Raji (cell line): ENCODE results near the gene ALOX5AP.

ENCODE experiments used
- POLR2A ChIP-seq: IDR thresholded peaks from 2 replicates; pipeline ENCODE4 v1.6.1; 2011; ENCODE audit warnings: low read depth, low read length, control low read depth; ENCODE audit not compliant: insufficient read depth

The ALOX5AP gene

DNA sequence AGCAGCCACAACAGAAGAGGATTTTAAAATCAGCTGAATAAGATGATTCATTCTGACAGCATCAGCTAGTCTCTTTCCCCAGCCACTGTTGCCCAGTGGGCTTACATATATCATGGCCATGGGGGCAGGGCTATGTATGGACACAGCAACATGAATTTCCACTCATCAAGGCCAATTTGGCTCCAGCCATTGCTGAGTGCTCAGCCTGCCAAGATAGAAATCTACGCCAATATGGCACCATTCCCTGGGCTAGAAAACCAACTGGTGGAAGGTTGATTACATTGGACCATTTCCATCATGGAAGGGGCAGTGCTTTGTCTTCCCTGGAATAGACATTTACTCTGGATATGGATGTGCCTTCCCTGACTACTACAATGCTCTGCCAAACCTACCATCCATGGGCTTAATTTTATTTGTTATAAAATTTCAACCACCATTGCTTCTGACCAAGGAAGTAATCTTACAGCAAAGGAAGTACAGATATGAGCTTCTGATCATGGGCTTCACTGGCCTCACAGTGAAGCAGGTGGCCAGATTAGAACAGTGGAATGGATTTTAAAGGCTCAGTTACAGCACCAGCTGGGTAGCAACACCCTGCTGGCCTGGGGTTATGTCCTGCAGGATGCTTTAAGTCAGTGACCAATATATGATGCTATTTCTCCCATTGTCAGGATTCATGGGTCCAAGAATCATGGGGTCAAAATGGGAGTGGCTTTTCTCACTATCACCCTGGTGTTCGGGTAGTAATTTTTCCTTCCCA is 9.8 kb upstream of the ALOX5AP start:
- no peak for TF ChIP-seq POLR2A

- TF ChIP-seq POLR2A, result no peak
Measured at GRCh38 chr13:30726192-30726591, 9.2 kb upstream of the ALOX5AP start.

DNA sequence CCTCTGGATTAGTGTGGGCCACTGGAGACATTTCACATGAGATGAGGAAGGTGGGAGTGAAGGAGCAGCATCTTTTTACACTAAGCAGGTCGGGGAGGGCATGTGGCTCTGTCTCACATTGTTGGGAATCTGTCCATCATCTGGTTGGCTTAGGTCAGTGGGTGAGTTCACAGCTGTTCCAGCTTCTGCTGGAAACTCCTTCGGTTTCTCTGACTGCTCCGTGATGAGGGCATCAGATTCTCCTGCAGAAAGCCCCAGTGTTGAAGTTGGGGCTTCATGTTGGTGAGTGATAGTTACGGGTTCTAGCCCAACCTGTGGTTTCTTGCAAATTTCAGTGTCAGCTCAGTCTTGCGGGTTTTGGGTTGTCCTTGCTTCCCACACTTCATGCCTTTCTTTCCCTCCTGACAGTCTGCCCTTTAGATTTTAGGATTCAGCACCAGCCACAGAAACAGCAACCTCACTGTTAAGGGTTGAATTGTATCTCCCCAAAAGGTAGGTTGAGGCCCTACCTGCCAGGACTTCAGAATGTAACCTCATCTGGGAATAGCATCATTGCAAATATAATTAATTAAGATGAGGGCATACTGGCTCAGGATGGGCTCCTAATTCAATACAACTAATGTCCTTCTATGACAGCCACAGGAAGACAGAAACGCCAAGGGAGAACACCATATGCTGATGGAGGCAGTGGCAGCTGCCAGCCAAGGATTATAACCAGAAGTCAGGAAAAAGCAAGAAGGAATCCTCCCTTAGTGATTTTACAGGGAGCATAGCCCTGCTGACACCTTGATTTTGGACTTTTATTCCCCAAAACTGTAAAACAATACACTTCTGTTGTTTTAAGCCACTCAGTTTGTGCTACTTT is 7.6 kb upstream of the ALOX5AP start:
- no peak for TF ChIP-seq POLR2A

DNA sequence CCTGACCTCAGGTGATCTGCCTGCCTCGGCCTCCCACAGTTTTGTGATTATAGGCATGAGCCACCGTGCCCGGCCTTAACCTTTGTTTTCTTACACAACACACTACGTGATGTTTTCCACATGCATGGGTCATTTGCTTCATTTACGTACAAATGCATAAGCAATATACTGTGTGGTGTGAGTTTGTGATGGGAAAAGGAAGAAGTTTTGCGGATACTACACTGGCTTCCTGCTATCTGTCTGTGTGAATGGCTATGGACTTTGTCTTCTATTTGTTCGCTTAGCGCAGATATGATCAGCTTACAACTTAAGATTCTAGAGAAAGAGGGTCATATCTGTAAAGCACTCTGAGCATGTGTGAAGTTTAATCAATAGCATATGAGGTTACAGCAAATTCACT is 5.5 kb upstream of the ALOX5AP start:
- TF ChIP-seq POLR2A, result no peak

DNA sequence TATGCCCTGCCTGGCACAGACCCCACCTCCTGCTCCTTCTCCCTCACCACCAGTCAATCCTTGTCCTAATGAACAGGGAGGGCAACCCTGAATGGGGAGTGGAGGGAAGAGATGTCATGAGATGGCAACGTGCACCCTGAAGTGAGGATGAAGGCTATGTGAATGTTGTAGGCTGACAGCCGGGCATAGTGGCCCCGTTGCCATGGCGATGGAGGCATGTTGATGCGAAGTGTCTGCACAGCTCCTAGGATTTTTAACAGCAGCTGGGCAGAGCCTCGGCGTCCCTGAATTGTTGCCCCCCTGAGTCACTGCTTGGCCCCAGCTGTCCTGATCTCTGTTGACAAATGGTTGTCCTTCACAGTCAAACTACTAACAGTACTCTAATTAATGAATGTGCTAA is 4.8 kb upstream of the ALOX5AP start:
- TF ChIP-seq POLR2A, result no peak

- no peak for TF ChIP-seq POLR2A
Measured at GRCh38 chr13:30731361-30732045, 3.8 kb upstream of the ALOX5AP start.

GRCh38 chr13:30732046-30732390 is 3.3 kb upstream of the ALOX5AP start:
- no peak for TF ChIP-seq POLR2A

- no peak for TF ChIP-seq POLR2A
Measured at GRCh38 chr13:30734439-30734838, 904 bp upstream of the ALOX5AP start.

GRCh38 chr13:30735872-30736175 is 481 bp downstream of the ALOX5AP start:
- no peak for TF ChIP-seq POLR2A

GRCh38 chr13:30736461-30737320 is 1.3 kb downstream of the ALOX5AP start:
- TF ChIP-seq POLR2A, result no peak

- TF ChIP-seq POLR2A, result peak; percentile 21; the same call in 1 of the 2 replicates
Measured at GRCh38 chr13:30737511-30738337, 2.4 kb downstream of the ALOX5AP start.

- TF ChIP-seq POLR2A, result no peak
Measured at GRCh38 chr13:30738526-30739236, 3.3 kb downstream of the ALOX5AP start.

DNA sequence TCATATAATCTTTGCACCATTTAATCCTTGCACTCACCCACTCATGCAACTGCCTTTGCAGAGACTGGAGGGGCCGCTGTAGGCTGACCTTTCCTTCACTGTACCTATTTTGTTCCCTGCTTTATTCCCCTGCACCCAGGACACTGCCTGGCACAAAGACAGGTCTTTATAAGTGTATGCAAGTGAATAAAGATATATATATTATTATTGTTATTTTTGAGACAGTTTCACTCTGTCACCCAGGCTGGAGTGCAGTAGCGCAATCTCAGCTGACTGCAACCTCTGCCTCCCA is 3.8 kb downstream of the ALOX5AP start:
- no peak for TF ChIP-seq POLR2A

GRCh38 chr13:30739761-30740642 is 4.7 kb downstream of the ALOX5AP start:
- TF ChIP-seq POLR2A, result no peak
